Adrenal gland (tissue), 12 donors: ENCODE data around the gene TBX6. TPM values are rescaled to one million over a fixed set of nuclear protein-coding genes. Genes with fewer than 3 reads are reported as not detected.

Experiments
- DNase-seq, 7 donors: peaks; one replicate each; pipeline ENCODE4 v3.0.0-alpha.2; 2019 to 2020
- H3K27ac ChIP-seq, 5 donors: fragments of 200-600 bp; sonication (generic) in 4 of 5; 1 replicate in 3 of 5; 2 replicates in 2 of 5; pipeline versions ENCODE4 v1.5.1 to v1.8.0; 2016 to 2020; ENCODE audit warnings: mild to moderate bottlenecking in 1 of 5
- H3K27me3 ChIP-seq: fragments of 200-600 bp; 2 replicates; pipeline ENCODE4 v1.8.0; 2021
- H3K36me3 ChIP-seq, 2 donors: fragments of 200-600 bp; replicated peaks in 1 of 2; 1 replicate in 1 of 2; 2 replicates in 1 of 2; pipeline versions ENCODE4 v1.5.1 to v1.8.0; 2018 to 2022
- H3K4me1 ChIP-seq, 2 donors: fragments of 200-600 bp; replicated peaks in 1 of 2; 1 replicate in 1 of 2; 2 replicates in 1 of 2; pipeline versions ENCODE4 v1.5.1 to v1.8.0; 2018 to 2021
- H3K4me3 ChIP-seq, 4 donors: fragments of 200-600 bp; sonication (generic) in 3 of 4; one replicate each; pipeline ENCODE4 v1.5.1; 2016 to 2018
- H3K9me3 ChIP-seq, 3 donors: fragments of 200-600 bp; sonication (generic) in 1 of 3; replicated peaks in 1 of 3; 1 replicate in 2 of 3; 2 replicates in 1 of 3; pipeline versions ENCODE4 v1.5.1 to v1.8.0; 2016 to 2021
- POLR2A ChIP-seq, 2 donors: fragments of 450-650 bp; IDR thresholded peaks; one replicate each; pipeline ENCODE4 v1.6.1; 2017; ENCODE audit warnings: antibody characterized with exemption in 2 of 2, mild to moderate bottlenecking in 2 of 2, moderate library complexity in 1 of 2
- WGBS, 4 donors: extraction: QIAGEN DNeasy Blood & Tissue Kit in 2 of 4; methylation state at CpG; one replicate each; pipeline versions ENCODE4 v1.1.5 to v1.1.7; 2013 to 2017; 5-methylcytosine and 5-hydroxymethylcytosine counted together
- intact Hi-C, 2 donors: fragments of 100-400 bp; cut with DNase I; formaldehyde crosslinking; loops; one replicate each; pipeline versions ENCODE4 v1.14.1 to v1.15.0; 2022 to 2023
- polyA plus RNA-seq, 3 donors: library from polyadenylated mRNA; stranded (reverse); fragments of 200-250 nt in 2 of 3; fragments of 350-450 nt in 1 of 3; fragmentation: Illumina TruSeq in 1 of 3; extraction: RNeasy Lipid Tissue Mini Kit (QIAGEN cat#74804) in 1 of 3; gene quantifications; one replicate each; pipeline ENCODE4 v1.2.3, GENCODE V29; 2013 to 2014
- total RNA-seq, 9 donors: library from RNA; depleted of rRNA in 4 of 9; stranded (reverse); fragments of >200 nt in 4 of 9; fragments of 120-200 nt in 1 of 9; fragmentation: NEBNext Ultra II Directional in 1 of 9; extraction: Animal tissue kit (Norgen Biotek cat#: 25700) in 1 of 9; gene quantifications; one replicate each; pipeline versions ENCODE4 v1.1.0 to v1.2.4, GENCODE V29; 2013 to 2023
- TF ChIP-seq, protein P1 (sequence below), 6 experiments: fragments of 450-650 bp in 4 of 6; fragments of 200-600 bp in 2 of 6; sonication (generic) in 1 of 6; IDR thresholded peaks; 1 replicate in 5 of 6; 2 replicates in 1 of 6; pipeline versions ENCODE4 v1.5.1 to v1.8.0; 2016 to 2021; ENCODE audit warnings: antibody characterized with exemption in 6 of 6, mild to moderate bottlenecking in 2 of 6, moderate library complexity in 1 of 6
- donor health status: healthy with polysubstance abuse.
- donor health status: Bipolar disorder and iron deficiency.
- donor health status: DM: yes; HTN: yes; CAD: no.
- donor health status: DM: no; HTN: no; CAD: no.
- donor health status: DM: no; HTN: no; CAD: no.
- donor health status: DM: yes; HTN: yes; CAD: no.

Gene TBX6
- total and polyA plus RNA-seq, 12 donors: 0.22 to 5.1 (median 2.0) TPM

DNA sequence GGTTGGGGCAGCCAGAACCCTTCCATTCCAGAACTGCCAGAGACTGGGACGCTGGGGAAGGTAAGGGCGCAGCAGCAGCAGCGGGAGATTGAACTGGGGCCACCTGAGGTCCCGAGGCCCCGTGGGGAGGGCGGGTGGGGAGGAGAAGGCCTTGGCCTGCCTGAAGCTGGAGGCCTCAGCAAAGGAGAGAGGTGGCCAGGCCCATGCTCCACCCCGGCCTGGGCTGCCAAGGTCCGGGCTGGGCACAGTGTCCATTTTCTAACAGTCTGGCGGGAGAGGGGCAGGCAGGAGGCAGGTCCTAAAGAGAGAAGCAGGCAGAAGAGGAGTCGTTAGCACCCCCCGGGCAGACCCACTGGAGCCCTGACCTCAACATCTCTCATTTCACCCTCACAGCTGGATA, 22.7 kb upstream of the TBX6 start:
- TF ChIP-seq, protein P1, sequence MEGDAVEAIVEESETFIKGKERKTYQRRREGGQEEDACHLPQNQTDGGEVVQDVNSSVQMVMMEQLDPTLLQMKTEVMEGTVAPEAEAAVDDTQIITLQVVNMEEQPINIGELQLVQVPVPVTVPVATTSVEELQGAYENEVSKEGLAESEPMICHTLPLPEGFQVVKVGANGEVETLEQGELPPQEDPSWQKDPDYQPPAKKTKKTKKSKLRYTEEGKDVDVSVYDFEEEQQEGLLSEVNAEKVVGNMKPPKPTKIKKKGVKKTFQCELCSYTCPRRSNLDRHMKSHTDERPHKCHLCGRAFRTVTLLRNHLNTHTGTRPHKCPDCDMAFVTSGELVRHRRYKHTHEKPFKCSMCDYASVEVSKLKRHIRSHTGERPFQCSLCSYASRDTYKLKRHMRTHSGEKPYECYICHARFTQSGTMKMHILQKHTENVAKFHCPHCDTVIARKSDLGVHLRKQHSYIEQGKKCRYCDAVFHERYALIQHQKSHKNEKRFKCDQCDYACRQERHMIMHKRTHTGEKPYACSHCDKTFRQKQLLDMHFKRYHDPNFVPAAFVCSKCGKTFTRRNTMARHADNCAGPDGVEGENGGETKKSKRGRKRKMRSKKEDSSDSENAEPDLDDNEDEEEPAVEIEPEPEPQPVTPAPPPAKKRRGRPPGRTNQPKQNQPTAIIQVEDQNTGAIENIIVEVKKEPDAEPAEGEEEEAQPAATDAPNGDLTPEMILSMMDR (IDR thresholded peaks at IDR 0.05): no peak
- no peak for TF ChIP-seq POLR2A (IDR thresholded peaks at IDR 0.05)
- Histone ChIP-seq H3K9me3 (no peaks in the 10 kb centered on the region), H3K4me3 (no peak overlapping the region), H3K4me1 (peaks cover 0 to 16% of the 10 kb centered on the region in 2 donors), H3K27me3 (no peaks in the 10 kb centered on the region), H3K27ac (peak overlapping the region in 2 of 5 donors; percentile 52 to 74), H3K36me3 (peaks cover 0 to 45% of the 10 kb centered on the region in 2 donors)
- WGBS, 4 donors: 44 to 69% (median 55%) methylated on average over 4 to 11 of the region's 11 CpGs
- peak; percentile 40 to 74 (median 66) for DNase-seq
- intact Hi-C loops: loop anchor here in 1 of 2 donors (10.0 kb wide), 1 partner anchor 50 kb away; no protein-coding TSS in a partner anchor

DNA sequence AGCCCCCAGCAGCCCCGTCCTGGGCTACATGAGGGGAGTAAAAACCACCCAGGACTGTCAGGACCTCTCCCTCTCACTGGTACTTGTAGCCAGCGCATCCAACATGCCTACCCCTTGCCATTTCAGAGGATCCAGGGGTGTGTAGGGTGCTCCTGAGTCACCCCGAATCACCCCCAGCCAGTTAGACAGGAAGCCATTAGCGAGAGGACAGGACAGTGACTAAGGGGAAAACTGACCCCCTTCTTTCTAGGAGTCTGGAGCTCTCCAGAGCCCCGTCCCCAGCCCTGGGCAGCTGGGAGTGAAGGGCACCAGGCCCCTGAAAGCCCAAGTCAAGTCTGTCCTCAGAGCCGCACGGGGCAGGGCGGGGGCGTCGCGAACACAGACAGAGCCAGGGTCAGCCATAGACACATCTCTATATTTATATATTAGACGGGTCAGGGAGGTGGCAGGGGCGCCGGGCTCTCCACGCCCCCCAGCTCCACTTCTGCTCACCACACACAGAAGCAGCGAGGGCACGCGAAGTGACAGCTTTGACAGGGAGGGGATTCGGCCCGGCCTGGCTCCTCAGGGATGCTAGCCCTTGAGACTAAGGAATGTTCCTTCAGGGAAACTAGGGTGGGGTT, 22.1 kb upstream of the TBX6 start:
- H3K27me3 ChIP-seq: no peaks in the 10 kb centered on the region
- no peaks in the 10 kb centered on the region for H3K9me3 ChIP-seq
- DNase-seq: peak in 1 of 7 donors; percentile 17
- WGBS, 4 donors: 72 to 86% (median 81%) methylated on average over 18 to 20 of the region's 20 CpGs
- intact Hi-C loops: loop anchor here in 1 of 2 donors (10.0 kb wide), 1 partner anchor 51 kb away; no protein-coding TSS in a partner anchor
- TF ChIP-seq POLR2A (IDR thresholded peaks at IDR 0.05): no peak
- TF ChIP-seq, protein P1 (IDR thresholded peaks at IDR 0.05): no peak
- no peak overlapping the region for H3K4me3 ChIP-seq
- peak overlapping the region in 2 of 5 donors; percentile 52 to 74 for H3K27ac ChIP-seq
- H3K36me3 ChIP-seq: peaks cover 0 to 39% of the 10 kb centered on the region in 2 donors
- peaks cover 0 to 16% of the 10 kb centered on the region in 2 donors for H3K4me1 ChIP-seq

DNA sequence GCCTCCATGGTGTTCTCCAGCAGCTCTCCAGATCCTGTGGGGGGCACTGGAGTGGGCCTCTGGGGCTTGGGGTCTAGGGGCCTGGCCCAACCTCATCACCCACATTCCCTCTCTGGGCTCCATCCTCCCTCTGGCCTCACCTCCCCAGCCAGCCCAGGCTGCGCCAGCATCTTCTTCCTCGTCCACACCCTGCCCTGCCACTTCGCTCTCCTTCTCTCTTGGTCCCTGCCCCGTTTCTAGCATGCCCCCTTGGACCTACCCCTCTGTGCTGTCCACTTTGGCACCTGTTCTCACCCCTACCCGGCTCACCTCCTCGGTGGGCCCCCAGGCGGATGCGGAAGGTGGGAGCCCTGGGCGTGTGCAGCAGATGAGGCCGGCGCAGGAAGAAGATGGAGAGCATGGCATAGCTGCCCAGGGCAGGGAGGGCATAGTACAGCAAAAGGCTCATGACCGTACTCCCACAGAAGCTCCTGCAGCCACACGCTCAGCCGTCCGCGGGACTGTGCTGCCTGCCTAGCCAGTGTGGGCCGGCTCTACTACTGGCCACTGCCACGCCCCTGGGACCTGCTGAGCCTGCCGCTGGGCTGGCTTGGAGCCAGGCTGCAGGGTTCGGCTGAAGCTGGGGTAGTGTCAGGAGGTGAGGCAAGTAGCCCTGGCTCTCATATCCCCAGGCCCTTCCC, 21.4 kb upstream of the TBX6 start, which contains the start of gene GDPD3:
GDPD3 (minus strand) TSS at position 507 of the 680 bp plus-strand sequence; CDS start at position 448, 59 bp downstream.
- Histone ChIP-seq H3K4me1 (peaks cover 0 to 16% of the 10 kb centered on the region in 2 donors), H3K4me3 (no peak within 1 kb of the TSS), H3K27ac (peak within 1 kb of the TSS in 2 of 5 donors; percentile 52 to 74), H3K36me3 (peaks cover 0 to 37% of the 10 kb centered on the region in 2 donors), H3K9me3 (no peaks in the 10 kb centered on the region), H3K27me3 (no peaks in the 10 kb centered on the region)
- 69 to 89% (median 74%) methylated on average over 11 to 20 of the region's 20 CpGs for WGBS, 4 donors
- intact Hi-C loops: loop anchor here in 1 of 2 donors (10.0 kb wide), 1 partner anchor 52 kb away; no protein-coding TSS in a partner anchor
- DNase-seq: peak in 6 of 7 donors; percentile 49 to 76 (median 72)
- TF ChIP-seq POLR2A (IDR thresholded peaks at IDR 0.05): no peak
- TF ChIP-seq, protein P1 (IDR thresholded peaks at IDR 0.05): no peak
